Measurements from ENCODE around the gene TEAD3. TPM values are rescaled to one million over a fixed set of nuclear protein-coding genes. Genes with fewer than 3 reads are reported as not detected.

The TEAD3 gene
- total RNA-seq, 1 experiment from 2014 or later: 27.0 TPM

DNA sequence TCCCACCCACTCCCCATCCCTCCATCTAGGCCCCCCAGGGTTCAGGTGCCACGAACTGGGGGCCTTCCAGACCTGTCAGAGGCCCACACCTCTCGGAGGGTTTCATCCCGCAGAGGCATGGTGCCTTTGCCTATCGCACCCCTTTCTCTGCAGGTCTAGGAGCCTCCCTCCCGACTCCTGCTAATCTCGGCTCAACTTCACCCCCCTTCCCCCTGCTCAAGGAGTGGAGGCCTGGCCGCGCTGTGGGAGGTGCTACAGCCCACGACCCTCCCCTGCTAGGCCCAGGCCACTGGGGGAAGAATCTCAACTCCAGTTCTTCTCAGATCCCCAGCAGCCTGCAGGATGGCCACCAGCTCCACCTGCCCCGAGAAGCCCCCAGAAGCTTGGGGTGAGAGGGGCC is 15.9 kb upstream of the TEAD3 start, which contains the start of gene TULP1:
TSS of gene TULP1 (minus strand) at position 157 of the 400 bp plus-strand sequence. CDS start at position 119, 38 bp downstream.
- Histone ChIP-seq H4K5ac (ENCODE audit: insufficient read length, low read depth, low read length) (no peak within 1 kb of the TSS), H2BK5ac (ENCODE audit: insufficient read length, low read length) (no peak within 1 kb of the TSS), H3K18ac (ENCODE audit: insufficient read length, low read depth, low read length) (no peak within 1 kb of the TSS), H3K9me3 (ENCODE audit: control insufficient read depth, low read depth, low read length) (no peaks in the 10 kb centered on the region), H3T11ph (ENCODE audit: low read length) (no peak within 1 kb of the TSS), H3K23me2 (ENCODE audit: insufficient read length, low read depth, low read length, poor library complexity, severe bottlenecking) (peaks cover 3% of the 10 kb centered on the region), H4K20me1 (ENCODE audit: control insufficient read depth, insufficient read depth, insufficient read length) (no peaks in the 10 kb centered on the region), H4K91ac (ENCODE audit: insufficient read length, low read depth, low read length) (no peak within 1 kb of the TSS), H3K23ac (ENCODE audit: insufficient read length, low read depth, low read length) (no peak within 1 kb of the TSS), H3K27me3 (ENCODE audit: insufficient read depth, low read length) (no peaks in the 10 kb centered on the region; the same call in 1 of the 2 replicates), H3K56ac (ENCODE audit: insufficient read length, low read depth, low read length) (no peak within 1 kb of the TSS), H3K4me2 (ENCODE audit: insufficient read depth, insufficient read length, low read length) (no peak within 1 kb of the TSS), H3K27ac (ENCODE audit: insufficient read length, low read depth, low read length) (no peak within 1 kb of the TSS), H3K14ac (ENCODE audit: insufficient read depth, low read length) (no peak within 1 kb of the TSS), H3K79me2 (ENCODE audit: insufficient read depth, low read length) (no peaks in the 10 kb centered on the region), H3K4ac (ENCODE audit: low read depth, low read length) (no peak within 1 kb of the TSS), H2BK20ac (ENCODE audit: low read depth, low read length, poor library complexity, severe bottlenecking) (no peak within 1 kb of the TSS), H2AK5ac (ENCODE audit: insufficient read length, low read length) (no peak within 1 kb of the TSS), H2BK15ac (ENCODE audit: low read depth, low read length) (no peak within 1 kb of the TSS), H3K79me1 (ENCODE audit: insufficient read depth, low read depth, low read length, poor library complexity, severe bottlenecking) (no peaks in the 10 kb centered on the region), H2BK120ac (ENCODE audit: low read depth, low read length, poor library complexity, severe bottlenecking) (no peak within 1 kb of the TSS), H2BK12ac (ENCODE audit: insufficient read length, low read depth, low read length) (no peak within 1 kb of the TSS), H3K4me1 (ENCODE audit: insufficient read depth, low read length) (peaks cover 6% of the 10 kb centered on the region; the same call in 1 of the 2 replicates), H3K9ac (ENCODE audit: extremely low read depth, insufficient read length, low read length) (no peak within 1 kb of the TSS), H2AFZ (ENCODE audit: low read length) (no peak within 1 kb of the TSS), H4K8ac (replicated peaks; ENCODE audit: insufficient read length, low read depth, low read length) (no peak within 1 kb of the TSS)
- peak; percentile 38 for DNase-seq
- no peaks in the 10 kb centered on the region for H3K9me3 Mint-ChIP-seq
- H3K4me3 Mint-ChIP-seq: peak within 1 kb of the TSS in 1 of 2 experiments; percentile 71; a peak in 3 of 5 replicates
- H3K27me3 Mint-ChIP-seq (ENCODE audit: low read depth): peaks cover 10% of the 10 kb centered on the region
- peaks cover 17 to 44% of the 10 kb centered on the region in 2 experiments for H3K4me1 Mint-ChIP-seq
- H3K36me3 Mint-ChIP-seq (ENCODE audit: insufficient read depth in 1 of 3, low read depth in 3 of 3): no peaks in the 10 kb centered on the region
- WGBS (ENCODE audit: extremely low coverage, insufficient read length, low lambda C conversion rate): no CpG with 5 or more reads among the region's 10 CpGs
- H3K27ac Mint-ChIP-seq: peak within 1 kb of the TSS in 1 of 3 experiments; percentile 55; a peak in 2 of 7 replicates
- TF ChIP-seq, protein P1, sequence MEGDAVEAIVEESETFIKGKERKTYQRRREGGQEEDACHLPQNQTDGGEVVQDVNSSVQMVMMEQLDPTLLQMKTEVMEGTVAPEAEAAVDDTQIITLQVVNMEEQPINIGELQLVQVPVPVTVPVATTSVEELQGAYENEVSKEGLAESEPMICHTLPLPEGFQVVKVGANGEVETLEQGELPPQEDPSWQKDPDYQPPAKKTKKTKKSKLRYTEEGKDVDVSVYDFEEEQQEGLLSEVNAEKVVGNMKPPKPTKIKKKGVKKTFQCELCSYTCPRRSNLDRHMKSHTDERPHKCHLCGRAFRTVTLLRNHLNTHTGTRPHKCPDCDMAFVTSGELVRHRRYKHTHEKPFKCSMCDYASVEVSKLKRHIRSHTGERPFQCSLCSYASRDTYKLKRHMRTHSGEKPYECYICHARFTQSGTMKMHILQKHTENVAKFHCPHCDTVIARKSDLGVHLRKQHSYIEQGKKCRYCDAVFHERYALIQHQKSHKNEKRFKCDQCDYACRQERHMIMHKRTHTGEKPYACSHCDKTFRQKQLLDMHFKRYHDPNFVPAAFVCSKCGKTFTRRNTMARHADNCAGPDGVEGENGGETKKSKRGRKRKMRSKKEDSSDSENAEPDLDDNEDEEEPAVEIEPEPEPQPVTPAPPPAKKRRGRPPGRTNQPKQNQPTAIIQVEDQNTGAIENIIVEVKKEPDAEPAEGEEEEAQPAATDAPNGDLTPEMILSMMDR (conservative IDR thresholded peaks at IDR 0.05): no peak
